Measurements from ENCODE around the gene PALMD.

PALMD gene

GRCh38 chr1:99723251-99723650 is 77.3 kb downstream of the PALMD start:
- Mint-ChIP-seq H3K27me3 (no peaks in the 10 kb centered on the region), H3K27ac (no peak overlapping the region), H3K4me1 (ENCODE audit: low read depth) (no peaks in the 10 kb centered on the region), H3K4me3 (no peak overlapping the region), H3K9me3 (ENCODE audit: low read depth) (no peaks in the 10 kb centered on the region), H3K36me3 (no peaks in the 10 kb centered on the region)

- H3K27ac Mint-ChIP-seq = no peak overlapping the region
- H3K9me3 Mint-ChIP-seq (ENCODE audit: low read depth) = no peaks in the 10 kb centered on the region
- no peak overlapping the region for H3K4me3 Mint-ChIP-seq
These were observed 80.1 kb downstream of the PALMD start for GRCh38 chr1:99725996-99726395.

DNA sequence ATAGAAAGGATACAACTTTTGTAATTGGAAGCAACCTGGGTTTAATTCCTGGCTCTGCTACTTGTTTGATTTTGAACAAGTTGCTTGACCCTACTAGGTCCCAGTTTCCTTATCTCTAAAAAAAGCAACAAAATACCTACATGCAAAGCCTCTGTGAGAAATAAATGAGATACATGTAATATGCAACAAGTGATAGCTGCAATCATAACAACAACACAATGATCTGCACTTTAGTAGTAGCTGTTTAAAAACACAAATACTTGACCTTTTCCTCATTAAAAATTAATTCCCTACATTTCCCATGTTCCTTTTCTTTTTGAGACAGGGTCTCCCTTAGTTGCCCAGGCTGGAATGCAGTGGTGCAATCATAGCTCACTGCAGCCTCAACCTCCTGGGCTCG is 80.5 kb downstream of the PALMD start:
- no peaks in the 10 kb centered on the region for H3K9me3 Mint-ChIP-seq (ENCODE audit: low read depth)
- H3K27me3 Mint-ChIP-seq = no peaks in the 10 kb centered on the region
- no peaks in the 10 kb centered on the region for H3K4me1 Mint-ChIP-seq (ENCODE audit: low read depth)
- H3K4me3 Mint-ChIP-seq = no peak overlapping the region
- no peaks in the 10 kb centered on the region for H3K36me3 Mint-ChIP-seq
- no peak overlapping the region for H3K27ac Mint-ChIP-seq

More at GRCh38 chr1:99725996-99726395, 80.1 kb downstream of the PALMD start:
- Mint-ChIP-seq H3K4me1 (ENCODE audit: low read depth) (no peaks in the 10 kb centered on the region), H3K36me3 (no peaks in the 10 kb centered on the region), H3K27me3 (no peaks in the 10 kb centered on the region)

- no peaks in the 10 kb centered on the region for H3K36me3 Mint-ChIP-seq
- H3K27me3 Mint-ChIP-seq = no peaks in the 10 kb centered on the region
- H3K4me1 Mint-ChIP-seq (ENCODE audit: low read depth) = no peaks in the 10 kb centered on the region
- H3K27ac Mint-ChIP-seq = no peak overlapping the region
- no peak overlapping the region for H3K4me3 Mint-ChIP-seq
- no peaks in the 10 kb centered on the region for H3K9me3 Mint-ChIP-seq (ENCODE audit: low read depth)
These were observed 80.9 kb downstream of the PALMD start for GRCh38 chr1:99726818-99727217.

GRCh38 chr1:99727575-99728185 is 81.8 kb downstream of the PALMD start:
- no peak overlapping the region for H3K4me3 Mint-ChIP-seq
- no peaks in the 10 kb centered on the region for H3K9me3 Mint-ChIP-seq (ENCODE audit: low read depth)
- H3K27ac Mint-ChIP-seq = no peak overlapping the region
- no peaks in the 10 kb centered on the region for H3K27me3 Mint-ChIP-seq
- no peaks in the 10 kb centered on the region for H3K4me1 Mint-ChIP-seq (ENCODE audit: low read depth)
- no peaks in the 10 kb centered on the region for H3K36me3 Mint-ChIP-seq

DNA sequence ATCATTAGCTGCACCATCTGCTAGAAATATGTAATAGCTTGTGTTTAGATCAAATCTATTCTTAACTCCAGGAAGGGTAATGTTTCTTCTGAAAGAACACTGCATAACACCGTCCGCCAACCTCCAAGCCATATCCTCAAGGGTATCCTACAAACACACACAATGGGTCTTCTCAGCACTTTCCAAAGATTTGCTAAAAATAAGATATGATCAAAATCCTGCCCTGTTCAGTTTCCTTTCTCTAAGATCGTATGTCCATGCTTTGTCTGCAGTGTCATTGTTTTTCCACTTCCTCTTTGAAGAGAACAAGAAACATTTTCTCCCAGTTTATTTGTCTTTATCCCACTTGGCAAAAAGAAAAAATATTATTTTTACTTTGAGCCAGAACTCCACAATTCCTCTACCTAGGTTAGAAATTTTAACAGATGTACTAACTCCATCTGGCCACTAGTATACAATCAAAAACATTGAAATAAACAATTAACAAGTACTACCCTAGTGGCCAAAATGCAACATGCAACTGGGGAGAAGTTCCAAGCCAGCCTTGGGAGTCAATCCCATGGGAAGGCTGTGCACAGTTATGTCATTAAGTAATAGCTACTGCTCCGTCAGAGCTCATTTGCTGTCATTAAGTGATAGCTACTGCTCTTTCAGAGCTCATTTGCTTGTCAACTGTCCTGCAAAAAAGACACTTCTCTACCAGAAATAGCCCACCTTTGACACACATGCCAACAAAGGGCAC is 82.8 kb downstream of the PALMD start:
- Mint-ChIP-seq H3K36me3 (no peaks in the 10 kb centered on the region), H3K4me3 (no peak overlapping the region), H3K9me3 (ENCODE audit: low read depth) (no peaks in the 10 kb centered on the region), H3K27ac (no peak overlapping the region), H3K27me3 (no peaks in the 10 kb centered on the region), H3K4me1 (ENCODE audit: low read depth) (no peaks in the 10 kb centered on the region)

DNA sequence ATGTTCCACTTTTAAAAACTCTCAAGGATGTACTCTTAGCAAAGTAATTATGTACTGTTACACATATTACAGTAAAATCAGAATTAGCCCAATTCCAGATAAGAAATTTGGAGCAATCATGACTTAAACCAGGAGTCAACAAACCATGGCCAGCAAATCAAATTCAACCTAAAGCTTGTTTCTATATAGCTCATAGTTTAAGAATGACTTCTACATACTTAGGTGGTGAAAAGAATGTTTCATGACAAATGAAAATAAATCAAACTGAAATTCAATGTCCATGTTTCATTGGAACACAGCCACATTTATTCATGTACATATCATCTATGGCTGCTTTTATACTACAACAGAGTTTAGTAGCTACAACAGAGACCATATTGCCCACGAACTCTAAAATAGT is 85.5 kb downstream of the PALMD start:
- H3K4me1 Mint-ChIP-seq (ENCODE audit: low read depth) = no peaks in the 10 kb centered on the region
- no peaks in the 10 kb centered on the region for H3K9me3 Mint-ChIP-seq (ENCODE audit: low read depth)
- no peaks in the 10 kb centered on the region for H3K27me3 Mint-ChIP-seq
- H3K36me3 Mint-ChIP-seq = no peaks in the 10 kb centered on the region
- H3K27ac Mint-ChIP-seq = no peak overlapping the region
- H3K4me3 Mint-ChIP-seq = no peak overlapping the region

GRCh38 chr1:99735852-99736251 is 89.9 kb downstream of the PALMD start:
- Mint-ChIP-seq H3K27me3 (no peaks in the 10 kb centered on the region), H3K27ac (no peak overlapping the region), H3K9me3 (ENCODE audit: low read depth) (no peaks in the 10 kb centered on the region), H3K36me3 (no peaks in the 10 kb centered on the region), H3K4me1 (ENCODE audit: low read depth) (no peaks in the 10 kb centered on the region), H3K4me3 (no peak overlapping the region)

DNA sequence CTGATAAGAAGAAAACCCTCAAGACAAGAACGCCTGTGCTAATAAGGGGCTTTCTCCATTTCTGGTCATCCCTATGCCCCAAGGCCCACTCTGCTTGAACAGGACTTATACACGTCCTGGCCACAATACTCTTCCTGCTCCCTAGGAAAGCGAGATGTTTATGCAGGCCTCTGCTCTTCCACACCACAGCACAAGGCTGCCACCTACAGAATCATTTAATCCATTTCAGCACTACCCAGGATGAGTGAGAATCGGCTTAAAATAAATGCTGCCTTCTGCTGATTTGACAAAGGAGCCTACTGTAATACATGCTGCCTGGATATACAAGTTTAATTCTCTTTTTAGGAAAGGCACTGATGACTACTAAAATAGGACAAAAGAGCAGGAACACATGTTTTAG is 91.1 kb downstream of the PALMD start:
- H3K4me3 Mint-ChIP-seq = no peak overlapping the region
- no peaks in the 10 kb centered on the region for H3K36me3 Mint-ChIP-seq
- H3K9me3 Mint-ChIP-seq (ENCODE audit: low read depth) = no peaks in the 10 kb centered on the region
- H3K27ac Mint-ChIP-seq = no peak overlapping the region
- no peaks in the 10 kb centered on the region for H3K27me3 Mint-ChIP-seq
- no peaks in the 10 kb centered on the region for H3K4me1 Mint-ChIP-seq (ENCODE audit: low read depth)

- Mint-ChIP-seq H3K27me3 (no peaks in the 10 kb centered on the region), H3K9me3 (ENCODE audit: low read depth) (no peaks in the 10 kb centered on the region), H3K4me1 (ENCODE audit: low read depth) (no peaks in the 10 kb centered on the region), H3K4me3 (no peak overlapping the region), H3K27ac (no peak overlapping the region), H3K36me3 (no peaks in the 10 kb centered on the region)
These were observed 93.0 kb downstream of the PALMD start for GRCh38 chr1:99738858-99739465.

- H3K27me3 Mint-ChIP-seq = no peaks in the 10 kb centered on the region
- H3K4me3 Mint-ChIP-seq = no peak overlapping the region
- no peak overlapping the region for H3K27ac Mint-ChIP-seq
- no peaks in the 10 kb centered on the region for H3K9me3 Mint-ChIP-seq (ENCODE audit: low read depth)
- H3K36me3 Mint-ChIP-seq = no peaks in the 10 kb centered on the region
- H3K4me1 Mint-ChIP-seq (ENCODE audit: low read depth) = no peaks in the 10 kb centered on the region
These were observed 94.2 kb downstream of the PALMD start for GRCh38 chr1:99740141-99740540.
